ENCODE results near the gene LCA5.

LCA5 gene

DNA sequence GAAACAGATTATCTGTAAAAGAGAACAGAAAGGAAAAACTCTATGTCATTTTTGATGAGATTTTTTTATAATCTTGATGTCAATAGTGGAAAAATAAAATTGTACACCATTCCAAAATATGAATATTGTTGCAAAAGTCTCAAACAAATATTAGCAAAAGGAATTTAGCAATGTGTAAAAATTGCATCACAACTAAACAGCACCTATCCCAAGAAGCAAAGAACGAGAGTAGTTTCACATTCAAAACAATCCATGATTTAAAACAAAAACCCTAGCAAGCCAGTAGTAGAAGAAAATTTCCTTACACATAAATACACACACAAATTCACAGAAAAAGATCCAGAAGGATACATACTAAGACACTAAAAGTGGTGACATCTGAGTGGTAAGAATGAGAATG lies 38.4 kb downstream of the LCA5 start:
- no peak for FAIRE-seq
- TF ChIP-seq TAF1 (IDR thresholded peaks at IDR 0.05; ENCODE audit: borderline replicate concordance, low read depth, low read length) (no peak), POLR2A (IDR thresholded peaks at IDR 0.05; ENCODE audit: low read depth, low read length) (no peak), POLR2AphosphoS5 (IDR thresholded peaks at IDR 0.05; ENCODE audit: low read depth, low read length) (no peak)
- no peak for DNase-seq (ENCODE audit: insufficient read length)

DNA sequence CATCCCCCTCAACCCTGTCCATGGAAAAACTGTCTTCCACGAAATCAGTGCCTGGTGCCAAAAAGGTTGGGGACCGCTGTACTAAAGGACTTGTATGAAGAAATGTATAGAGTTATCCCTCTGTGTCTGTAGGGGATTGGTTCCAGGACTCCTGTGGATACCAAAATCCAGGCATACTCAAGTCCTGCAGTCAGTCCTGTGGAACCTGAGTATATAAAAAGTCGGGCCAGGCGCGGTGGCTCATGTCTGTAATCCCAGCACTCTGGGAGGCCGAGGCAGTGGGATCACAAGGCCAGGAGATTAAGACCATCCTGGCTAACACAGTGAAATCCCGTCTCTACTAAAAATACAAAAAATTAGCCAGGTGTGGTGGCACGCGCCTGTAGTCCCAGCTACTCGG lies 42.0 kb downstream of the LCA5 start:
- DNase-seq (ENCODE audit: insufficient read length) (no peak), FAIRE-seq (no peak)
- TF ChIP-seq TAF1 (IDR thresholded peaks at IDR 0.05; ENCODE audit: borderline replicate concordance, low read depth, low read length), result no peak
- TF ChIP-seq POLR2A (IDR thresholded peaks at IDR 0.05; ENCODE audit: low read depth, low read length), result no peak
- no peak for TF ChIP-seq POLR2AphosphoS5 (IDR thresholded peaks at IDR 0.05; ENCODE audit: low read depth, low read length)

DNA sequence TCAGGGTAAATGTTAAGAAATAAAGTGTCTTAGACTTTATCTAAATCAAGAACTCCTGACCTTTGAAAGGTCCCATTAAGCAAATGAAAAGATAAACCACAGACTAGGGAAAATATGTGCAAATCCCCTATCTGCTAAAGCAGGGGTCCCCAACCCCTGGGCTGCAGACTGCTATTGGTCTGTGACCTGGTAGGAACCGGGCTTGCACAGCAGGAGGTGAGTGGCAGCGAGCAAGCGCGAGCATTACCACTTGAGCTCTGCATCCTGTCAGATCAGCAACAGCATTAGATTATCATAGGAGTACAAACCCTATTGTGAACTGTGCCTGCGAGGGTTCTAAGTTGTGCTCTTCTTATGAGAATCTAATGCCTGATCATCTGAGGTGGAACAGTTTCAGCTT lies 42.4 kb downstream of the LCA5 start:
- TF ChIP-seq POLR2A (IDR thresholded peaks at IDR 0.05; ENCODE audit: low read depth, low read length) (no peak), POLR2AphosphoS5 (IDR thresholded peaks at IDR 0.05; ENCODE audit: low read depth, low read length) (no peak), TAF1 (IDR thresholded peaks at IDR 0.05; ENCODE audit: borderline replicate concordance, low read depth, low read length) (no peak)
- DNase-seq (ENCODE audit: insufficient read length) (no peak), FAIRE-seq (no peak)

DNA sequence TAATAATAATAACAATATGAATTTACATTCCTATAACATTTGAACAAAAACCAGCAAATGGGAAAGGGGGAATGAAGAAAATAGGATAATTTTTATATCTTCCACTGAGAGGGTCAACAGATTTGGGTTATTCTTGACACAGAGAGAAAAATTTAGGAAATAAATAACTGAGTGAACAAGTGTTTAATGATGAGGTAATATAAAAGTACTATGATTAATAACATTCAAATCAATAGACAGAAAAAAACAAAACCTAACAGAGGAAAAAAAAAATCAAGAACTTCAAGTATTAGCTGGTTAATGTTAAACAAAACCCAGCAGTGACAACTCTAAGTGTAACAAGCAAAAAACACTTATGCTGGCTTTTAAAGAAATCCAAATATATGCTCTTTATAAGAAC lies 66.5 kb downstream of the LCA5 start:
- FAIRE-seq (no peak), DNase-seq (ENCODE audit: insufficient read length) (no peak)
- TF ChIP-seq POLR2AphosphoS5 (IDR thresholded peaks at IDR 0.05; ENCODE audit: low read depth, low read length), result no peak
- no peak for TF ChIP-seq POLR2A (IDR thresholded peaks at IDR 0.05; ENCODE audit: low read depth, low read length)
- TF ChIP-seq TAF1 (IDR thresholded peaks at IDR 0.05; ENCODE audit: borderline replicate concordance, low read depth, low read length), result no peak

DNA sequence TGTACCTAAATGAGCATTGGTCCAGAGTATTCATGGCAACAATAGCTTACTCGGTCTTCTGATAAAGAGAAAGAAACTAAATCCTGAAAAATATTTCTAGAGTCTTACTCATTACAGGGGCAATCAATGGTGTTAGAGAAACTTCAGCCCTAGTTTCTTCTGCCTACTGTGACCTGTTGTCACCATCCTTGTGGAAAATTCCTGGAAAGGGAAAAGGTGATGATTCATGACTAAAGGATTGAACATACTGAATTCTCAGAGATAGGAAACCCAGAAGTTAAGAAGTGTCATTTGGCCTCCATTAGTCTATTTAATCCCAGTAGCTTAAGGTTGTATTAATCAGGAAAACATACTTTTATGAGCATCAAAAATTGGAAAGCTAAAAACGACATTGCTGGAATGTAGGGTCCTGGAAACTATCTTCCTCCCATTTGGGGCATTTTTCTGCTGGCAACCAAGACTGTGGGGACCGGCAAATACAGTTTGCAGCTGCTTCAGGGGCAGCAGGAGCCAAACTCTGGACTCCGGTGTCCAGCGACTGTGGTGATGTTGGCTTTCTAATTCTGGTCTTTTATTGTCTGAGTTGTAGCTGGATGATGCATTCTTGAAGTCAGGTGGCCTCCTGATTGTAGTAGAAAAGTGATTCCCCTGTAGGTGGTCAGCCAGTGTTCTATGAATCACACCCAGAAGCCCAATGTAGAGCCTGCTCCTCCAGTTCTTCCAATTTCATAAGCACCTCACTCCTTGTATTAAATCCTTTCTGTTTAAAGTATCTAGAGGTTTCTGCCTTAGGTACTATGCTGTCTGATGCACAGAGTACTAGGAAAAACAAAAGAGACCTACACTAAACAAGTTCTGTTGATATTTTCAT lies 67.6 kb downstream of the LCA5 start:
- FAIRE-seq (no peak), DNase-seq (ENCODE audit: insufficient read length) (no peak)
- no peak for TF ChIP-seq POLR2AphosphoS5 (IDR thresholded peaks at IDR 0.05; ENCODE audit: low read depth, low read length)
- no peak for TF ChIP-seq POLR2A (IDR thresholded peaks at IDR 0.05; ENCODE audit: low read depth, low read length)
- TF ChIP-seq TAF1 (IDR thresholded peaks at IDR 0.05; ENCODE audit: borderline replicate concordance, low read depth, low read length), result no peak

DNA sequence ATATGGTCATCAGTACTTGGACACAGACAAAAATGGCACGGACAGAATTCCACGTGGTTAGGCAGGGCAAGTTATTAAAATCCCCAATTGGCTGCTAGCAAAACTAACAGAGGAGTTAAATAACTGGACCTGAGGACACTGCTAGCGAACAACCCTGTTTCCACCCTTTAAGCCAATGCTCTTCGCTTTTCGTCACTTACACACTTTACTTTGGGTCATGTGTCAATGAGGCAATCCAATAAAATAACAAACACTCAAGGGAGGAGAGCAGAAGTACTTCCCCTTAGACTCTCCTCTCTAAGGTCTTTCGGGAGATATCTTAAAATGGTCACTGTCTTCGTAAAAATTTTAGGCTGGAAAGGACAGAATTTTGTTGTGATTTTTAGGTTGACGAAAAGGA lies 68.6 kb downstream of the LCA5 start:
- TF ChIP-seq POLR2A (IDR thresholded peaks at IDR 0.05; ENCODE audit: low read depth, low read length) (no peak), TAF1 (IDR thresholded peaks at IDR 0.05; ENCODE audit: borderline replicate concordance, low read depth, low read length) (no peak), POLR2AphosphoS5 (IDR thresholded peaks at IDR 0.05; ENCODE audit: low read depth, low read length) (no peak)
- no peak for FAIRE-seq
- DNase-seq (ENCODE audit: insufficient read length), result no peak

DNA sequence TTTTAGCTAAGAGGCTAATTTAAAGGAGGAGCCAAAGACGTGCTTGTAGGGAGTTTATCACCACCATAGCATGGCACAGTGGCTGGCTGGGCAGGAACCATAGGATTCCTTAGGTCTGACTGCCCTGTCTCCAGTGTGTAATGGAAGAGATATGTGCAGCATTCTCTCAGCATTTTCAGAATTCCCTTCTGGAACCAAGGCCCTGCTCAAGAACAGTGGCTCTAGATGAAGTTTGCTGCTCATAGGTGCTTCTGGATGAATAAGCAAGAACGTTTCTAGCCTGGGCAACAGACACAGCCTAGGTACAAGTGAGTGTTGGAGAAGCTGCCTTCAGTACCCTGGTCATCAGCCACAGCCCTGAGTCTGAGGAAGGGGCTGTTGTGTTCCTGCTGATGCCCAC lies 69.1 kb downstream of the LCA5 start:
- no peak for DNase-seq (ENCODE audit: insufficient read length)
- no peak for TF ChIP-seq POLR2AphosphoS5 (IDR thresholded peaks at IDR 0.05; ENCODE audit: low read depth, low read length)
- no peak for TF ChIP-seq POLR2A (IDR thresholded peaks at IDR 0.05; ENCODE audit: low read depth, low read length)
- no peak for TF ChIP-seq TAF1 (IDR thresholded peaks at IDR 0.05; ENCODE audit: borderline replicate concordance, low read depth, low read length)
- no peak for FAIRE-seq

DNA sequence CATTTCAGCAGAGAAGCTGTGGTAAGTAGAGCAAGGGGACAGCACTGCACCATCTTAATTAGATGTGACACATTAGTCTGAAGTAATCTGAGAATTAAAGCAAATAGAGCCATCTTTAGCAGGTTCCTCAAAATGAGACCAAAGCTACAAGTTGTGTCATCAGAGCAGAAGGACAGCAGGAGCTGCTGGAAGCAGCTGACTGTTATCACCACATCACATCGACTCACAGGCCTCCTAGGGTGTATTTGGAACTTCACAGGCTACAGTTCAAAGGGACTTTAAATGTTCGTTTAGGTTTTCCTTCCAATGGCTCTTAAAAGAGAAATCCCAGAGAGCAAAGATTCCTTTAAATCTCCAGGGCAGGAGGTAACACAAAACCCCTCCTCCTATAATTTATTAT lies 69.5 kb downstream of the LCA5 start:
- no peak for FAIRE-seq
- no peak for TF ChIP-seq POLR2A (IDR thresholded peaks at IDR 0.05; ENCODE audit: low read depth, low read length)
- no peak for TF ChIP-seq TAF1 (IDR thresholded peaks at IDR 0.05; ENCODE audit: borderline replicate concordance, low read depth, low read length)
- TF ChIP-seq POLR2AphosphoS5 (IDR thresholded peaks at IDR 0.05; ENCODE audit: low read depth, low read length), result no peak
- no peak for DNase-seq (ENCODE audit: insufficient read length)

DNA sequence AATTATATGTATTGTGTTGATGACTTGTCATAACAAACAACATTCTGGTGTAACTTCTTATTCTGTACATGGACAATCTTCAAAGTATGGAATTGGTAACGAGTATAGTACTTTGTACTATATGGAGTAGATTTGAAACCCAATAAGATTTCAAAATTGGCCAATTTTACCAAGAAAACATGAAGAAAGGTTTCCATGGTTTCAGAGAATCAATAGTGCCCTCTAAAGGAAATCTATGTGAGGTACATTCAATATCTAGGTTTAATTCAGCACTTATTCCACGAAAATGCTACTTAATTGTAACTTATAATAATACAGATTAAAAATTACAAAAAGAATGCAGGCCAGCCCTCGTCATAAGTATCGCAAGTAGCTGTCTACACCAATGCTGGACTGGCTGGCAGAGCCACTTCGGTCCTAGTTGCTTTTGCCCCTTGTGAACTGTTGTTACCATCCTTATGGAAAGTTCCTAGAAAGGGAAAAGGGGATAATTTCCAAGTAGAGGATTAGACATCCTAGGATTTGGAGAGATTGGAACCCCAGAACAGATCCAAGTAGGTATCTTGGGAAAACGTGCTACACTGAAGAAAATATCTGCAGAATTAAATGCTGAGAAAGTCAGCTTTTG lies 70.9 kb downstream of the LCA5 start:
- no peak for FAIRE-seq
- DNase-seq (ENCODE audit: insufficient read length), result no peak

DNA sequence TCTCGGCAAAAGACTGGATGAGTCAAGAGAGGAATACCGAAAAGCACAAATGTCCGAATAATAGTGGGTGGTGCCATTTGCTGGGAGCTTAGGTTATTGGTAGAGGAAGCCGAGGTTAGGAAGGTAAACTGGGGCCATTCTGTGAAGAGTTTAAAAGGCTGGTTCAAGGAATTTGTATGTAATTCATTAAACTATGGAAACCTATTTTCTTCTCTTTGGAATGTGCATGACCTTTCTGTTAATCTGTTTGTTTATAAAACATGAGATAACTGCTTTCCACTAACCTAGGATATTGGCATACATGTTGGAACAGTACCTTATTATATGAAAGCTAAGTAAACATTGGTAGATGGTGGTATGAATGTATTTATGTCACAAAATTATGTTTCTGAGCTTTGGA lies 71.8 kb downstream of the LCA5 start:
- DNase-seq (ENCODE audit: insufficient read length), result no peak

More for the DNA sequence above, 70.9 kb downstream of the LCA5 start:
- TF ChIP-seq POLR2A (IDR thresholded peaks at IDR 0.05; ENCODE audit: low read depth, low read length) (no peak), TAF1 (IDR thresholded peaks at IDR 0.05; ENCODE audit: borderline replicate concordance, low read depth, low read length) (no peak), POLR2AphosphoS5 (IDR thresholded peaks at IDR 0.05; ENCODE audit: low read depth, low read length) (no peak)

DNA sequence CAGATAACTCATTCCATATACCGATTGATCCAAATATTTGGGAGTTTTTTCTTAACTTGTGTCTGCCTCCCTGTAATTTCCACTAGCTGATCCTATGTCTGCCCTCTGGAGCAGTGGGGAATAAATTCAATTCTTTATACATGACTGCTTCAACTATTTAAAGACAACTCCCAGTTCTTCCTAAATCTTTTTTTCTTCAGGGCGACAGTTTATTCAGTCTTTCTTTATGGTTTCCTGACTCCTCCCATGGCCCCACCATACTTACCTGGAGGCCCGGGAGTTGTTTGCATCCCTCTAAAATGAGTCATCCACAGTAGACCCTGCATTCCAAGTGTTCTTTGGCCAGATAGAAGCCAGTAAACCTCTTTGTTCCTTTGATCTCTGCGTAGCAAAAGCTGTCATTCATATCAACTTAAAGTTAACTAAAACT lies 73.6 kb downstream of the LCA5 start:
- DNase-seq (ENCODE audit: insufficient read length) (no peak), FAIRE-seq (no peak)
- TF ChIP-seq POLR2AphosphoS5 (IDR thresholded peaks at IDR 0.05; ENCODE audit: low read depth, low read length) (no peak), POLR2A (IDR thresholded peaks at IDR 0.05; ENCODE audit: low read depth, low read length) (no peak), TAF1 (IDR thresholded peaks at IDR 0.05; ENCODE audit: borderline replicate concordance, low read depth, low read length) (no peak)

More for the DNA sequence above, 71.8 kb downstream of the LCA5 start:
- FAIRE-seq, result no peak
- TF ChIP-seq POLR2A (IDR thresholded peaks at IDR 0.05; ENCODE audit: low read depth, low read length) (no peak), TAF1 (IDR thresholded peaks at IDR 0.05; ENCODE audit: borderline replicate concordance, low read depth, low read length) (no peak), POLR2AphosphoS5 (IDR thresholded peaks at IDR 0.05; ENCODE audit: low read depth, low read length) (no peak)

DNA sequence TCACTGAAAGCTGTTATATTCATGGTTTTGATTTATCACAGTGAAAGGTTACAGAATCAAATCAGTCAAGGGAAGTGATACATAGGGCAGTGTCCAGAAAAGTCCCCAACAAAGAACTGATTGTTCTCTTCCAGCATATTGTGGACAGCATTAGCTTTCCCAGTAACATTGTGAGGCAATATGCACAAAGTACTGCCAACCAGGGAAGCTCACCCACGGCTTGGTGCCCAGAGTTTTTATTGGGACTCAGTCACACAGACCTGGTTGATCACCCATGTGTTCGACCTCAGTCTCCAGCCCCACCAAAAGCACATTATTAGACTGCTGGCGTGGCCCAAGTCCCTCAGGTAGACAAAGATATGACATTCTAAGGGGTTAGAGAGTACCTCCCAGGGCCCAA lies 76.0 kb downstream of the LCA5 start:
- no peak for TF ChIP-seq POLR2A (IDR thresholded peaks at IDR 0.05; ENCODE audit: low read depth, low read length)
- TF ChIP-seq POLR2AphosphoS5 (IDR thresholded peaks at IDR 0.05; ENCODE audit: low read depth, low read length), result no peak
- no peak for TF ChIP-seq TAF1 (IDR thresholded peaks at IDR 0.05; ENCODE audit: borderline replicate concordance, low read depth, low read length)
- DNase-seq (ENCODE audit: insufficient read length), result no peak
- FAIRE-seq, result no peak

All from GM12892 (cell line).